Ovary (tissue), 3 donors: ENCODE data around the gene NOD1.

Experiments
- CTCF ChIP-seq, 3 donors: fragments of 450-650 bp in 2 of 3; fragments of 200-600 bp in 1 of 3; IDR thresholded peaks; one replicate each; pipeline versions ENCODE4 v1.5.1 to v1.8.0; 2016 to 2022; ENCODE audit warnings: antibody characterized with exemption in 3 of 3, mild to moderate bottlenecking in 1 of 3
- EP300 ChIP-seq: sonication (generic); formaldehyde crosslinking; IDR thresholded peaks from one replicate; pipeline ENCODE4 v1.6.1; 2017; ENCODE audit warnings: antibody characterized with exemption
- POLR2A ChIP-seq: fragments of 450-650 bp; IDR thresholded peaks from one replicate; pipeline ENCODE4 v1.6.1; 2017; ENCODE audit warnings: antibody characterized with exemption, mild to moderate bottlenecking, moderate library complexity
- donor health status: DM: no; HTN: no; CAD: no.

GRCh38 chr7:30521532-30521931, 42.9 kb upstream of the NOD1 start:
- TF ChIP-seq CTCF (IDR thresholded peaks at IDR 0.05) (no peak), POLR2A (no peak), EP300 (no peak)
